HG03432 (cell line): Measurements from ENCODE around the gene YAP1.

Experiments used
- ATAC-seq: cut with Tn5 transposase; IDR thresholded peaks from one replicate; pipeline ENCODE4 v1.9.1; 2021; ENCODE audit warnings: mild to moderate bottlenecking, moderate library complexity; ENCODE audit not compliant: unreplicated experiment

Gene YAP1

DNA sequence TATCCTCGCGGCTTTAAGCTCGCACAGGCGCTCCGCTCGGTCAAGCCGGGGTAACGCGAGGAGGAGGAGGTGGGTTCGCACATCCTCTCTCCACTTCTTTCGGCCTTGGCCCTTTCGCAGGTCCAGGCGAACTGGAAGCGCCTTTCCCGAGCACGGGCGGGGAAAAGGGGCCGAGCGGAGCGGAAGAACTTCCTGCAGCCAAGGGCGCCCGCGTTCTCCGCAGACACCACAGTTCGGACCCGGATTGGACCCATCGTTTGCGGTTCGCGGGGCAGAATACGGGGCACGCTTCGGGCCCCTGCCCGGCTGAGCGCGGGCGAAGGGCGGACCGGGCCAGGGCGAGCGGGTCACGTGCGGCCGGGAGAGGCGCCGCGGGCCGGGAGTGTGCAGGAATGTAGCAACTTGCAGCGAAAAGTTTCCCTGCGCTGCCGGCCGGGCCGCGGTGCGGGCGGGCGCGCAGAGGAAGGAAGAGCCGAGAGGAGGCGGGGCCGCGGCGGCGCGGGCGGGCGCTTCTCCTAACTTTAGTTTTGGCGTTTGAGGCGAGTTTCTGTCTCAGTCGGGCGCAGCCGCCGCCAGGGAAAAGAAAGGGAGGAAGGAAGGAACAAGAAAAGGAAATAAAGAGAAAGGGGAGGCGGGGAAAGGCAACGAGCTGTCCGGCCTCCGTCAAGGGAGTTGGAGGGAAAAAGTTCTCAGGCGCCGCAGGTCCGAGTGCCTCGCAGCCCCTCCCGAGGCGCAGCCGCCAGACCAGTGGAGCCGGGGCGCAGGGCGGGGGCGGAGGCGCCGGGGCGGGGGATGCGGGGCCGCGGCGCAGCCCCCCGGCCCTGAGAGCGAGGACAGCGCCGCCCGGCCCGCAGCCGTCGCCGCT lies at the start of gene YAP1:
TSS of gene YAP1 (plus strand) at position 552 of the 865 bp plus-strand sequence. CDS start 402 bp downstream, outside the sequence.
- peak; percentile 95 for ATAC-seq

DNA sequence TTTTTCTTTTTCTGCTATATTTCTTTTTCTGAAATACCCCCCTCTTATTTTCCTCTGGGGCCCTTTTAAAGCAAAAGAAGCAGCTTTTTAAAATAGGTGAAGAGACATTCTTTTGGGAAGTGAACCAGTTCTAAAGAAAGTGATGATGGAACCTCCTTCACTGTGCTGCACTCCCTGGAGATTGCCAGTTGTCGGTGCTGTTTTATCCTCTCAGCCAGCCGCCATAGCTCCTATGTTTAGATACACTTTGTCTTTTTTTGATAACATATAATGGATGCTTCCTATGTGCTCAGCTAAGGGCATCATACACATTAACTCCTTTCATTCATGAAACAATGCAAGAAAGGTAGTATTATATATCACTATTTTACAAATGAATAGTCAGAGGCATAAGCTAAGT lies 49.0 kb upstream of the YAP1 start:
- no peak for ATAC-seq

DNA sequence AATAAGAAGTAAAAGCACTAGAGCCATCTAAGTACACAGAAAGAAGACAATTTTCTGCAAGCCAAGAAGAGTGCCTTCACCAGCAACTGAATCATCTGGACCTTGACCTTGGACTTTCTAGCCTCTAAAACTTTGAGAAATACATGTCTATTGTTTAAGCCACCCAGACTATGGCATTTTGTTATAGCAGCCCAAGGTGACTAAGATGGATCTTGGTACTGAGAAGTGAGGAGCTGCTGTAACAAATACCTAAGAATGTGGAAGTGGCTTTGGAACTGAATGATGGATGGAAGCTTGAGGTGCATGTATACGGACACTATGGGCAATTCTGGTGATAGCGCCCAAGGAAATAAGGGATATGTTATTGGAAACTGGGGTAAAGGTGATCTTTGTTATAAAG lies 48.1 kb upstream of the YAP1 start:
- no peak for ATAC-seq

DNA sequence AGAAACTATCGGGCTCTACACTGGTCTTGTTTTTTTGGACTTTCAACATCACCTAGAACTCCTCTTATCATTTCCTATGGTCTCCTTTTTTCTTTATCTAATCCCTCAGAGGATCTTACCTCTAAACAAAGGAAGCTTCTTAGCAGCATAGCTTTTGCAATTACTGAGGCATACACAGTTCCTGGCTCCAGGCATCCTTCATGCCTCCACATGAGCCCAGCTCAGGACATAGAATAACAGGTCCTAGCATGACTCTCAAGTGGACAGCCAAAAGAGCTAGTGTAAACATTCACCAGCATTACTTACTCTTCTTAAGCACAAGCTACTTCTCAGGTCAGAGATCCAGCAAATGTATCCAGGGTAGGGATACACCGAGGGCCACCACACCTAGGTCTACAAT lies 45.9 kb upstream of the YAP1 start:
- no peak for ATAC-seq

DNA sequence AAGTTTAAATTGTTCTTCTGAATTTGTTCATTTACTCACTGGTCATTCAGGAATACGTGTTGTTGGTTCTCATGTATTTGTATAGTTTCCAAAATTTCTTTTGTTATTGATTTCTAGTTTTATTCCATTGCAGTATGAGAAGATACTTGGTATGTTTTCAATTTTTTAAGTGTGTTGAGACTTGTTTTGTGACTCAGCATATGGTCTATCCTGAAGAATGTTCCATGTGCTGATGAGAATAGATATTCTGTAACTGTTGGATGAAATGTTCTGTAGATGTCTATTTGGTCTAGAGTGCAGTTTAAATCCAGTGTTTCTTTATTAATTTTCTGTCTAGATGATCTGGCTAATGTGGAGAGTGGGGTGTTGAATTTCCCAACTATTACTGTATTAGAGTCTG lies 39.5 kb upstream of the YAP1 start:
- no peak for ATAC-seq

DNA sequence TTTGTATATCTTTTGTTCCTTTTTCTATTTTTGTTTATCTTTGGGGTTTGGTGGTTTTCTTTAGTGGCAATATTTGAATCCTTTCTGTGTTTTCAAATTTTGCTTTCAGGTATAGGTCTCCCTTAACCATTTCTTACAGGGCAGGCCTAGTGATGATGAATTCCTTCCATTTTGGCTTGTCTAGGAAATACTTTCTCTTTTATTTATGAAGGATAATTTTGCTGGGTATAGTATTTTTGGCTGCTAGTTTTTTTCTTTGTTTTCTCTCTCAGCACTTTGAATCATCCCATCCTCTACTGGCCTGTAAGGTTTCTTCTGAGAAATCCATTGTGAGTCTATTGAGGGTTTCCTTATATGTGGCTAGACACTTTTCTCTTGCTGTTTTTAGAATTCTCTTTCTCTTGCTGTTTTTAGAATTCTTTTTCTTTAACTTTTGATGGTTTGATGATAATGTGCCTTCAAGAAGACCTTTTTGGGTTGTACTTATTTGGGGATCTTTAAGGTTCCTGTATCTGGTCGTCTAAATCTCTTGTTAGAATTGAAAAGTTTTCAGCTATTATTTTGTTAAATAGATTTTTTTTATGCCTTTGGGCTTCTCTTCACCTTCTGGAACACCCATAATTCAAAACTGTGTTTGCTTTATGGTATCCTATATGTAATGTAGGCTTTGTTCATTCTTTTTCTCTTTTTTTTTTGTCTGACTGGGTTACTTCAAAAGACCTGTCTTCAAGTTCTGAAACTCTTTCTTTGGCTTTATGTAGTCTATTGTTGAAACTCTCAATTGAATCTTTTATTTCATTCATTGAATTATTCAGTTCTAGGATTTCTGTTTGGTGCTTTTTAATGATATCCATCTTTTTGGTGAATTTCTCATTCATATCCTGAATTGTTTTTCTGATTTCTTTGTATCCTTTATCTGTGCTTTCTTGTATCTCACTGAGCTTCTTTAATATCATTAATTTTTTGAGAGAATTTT lies 38.5 kb upstream of the YAP1 start:
- ATAC-seq, result no peak

DNA sequence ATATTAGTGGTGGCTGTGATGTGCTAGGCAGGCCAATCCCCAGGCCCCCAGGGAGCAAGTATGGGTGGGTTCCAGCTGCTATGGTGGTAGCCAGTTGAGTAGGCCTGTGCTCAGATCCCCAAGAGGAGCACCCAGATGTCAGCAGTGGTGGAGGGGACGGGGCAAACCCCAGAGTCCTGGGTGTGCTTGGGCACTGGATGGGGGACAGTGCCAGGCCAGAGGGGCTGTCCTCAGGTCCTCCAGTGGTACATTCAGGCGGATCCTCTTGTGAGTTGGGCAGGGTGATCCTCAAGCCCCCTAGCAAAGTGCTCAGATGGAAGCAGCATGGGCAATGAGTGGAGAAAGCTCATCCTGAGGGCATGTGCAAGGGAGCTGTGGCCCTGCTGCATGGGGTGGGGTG lies 37.0 kb upstream of the YAP1 start:
- ATAC-seq, result no peak

DNA sequence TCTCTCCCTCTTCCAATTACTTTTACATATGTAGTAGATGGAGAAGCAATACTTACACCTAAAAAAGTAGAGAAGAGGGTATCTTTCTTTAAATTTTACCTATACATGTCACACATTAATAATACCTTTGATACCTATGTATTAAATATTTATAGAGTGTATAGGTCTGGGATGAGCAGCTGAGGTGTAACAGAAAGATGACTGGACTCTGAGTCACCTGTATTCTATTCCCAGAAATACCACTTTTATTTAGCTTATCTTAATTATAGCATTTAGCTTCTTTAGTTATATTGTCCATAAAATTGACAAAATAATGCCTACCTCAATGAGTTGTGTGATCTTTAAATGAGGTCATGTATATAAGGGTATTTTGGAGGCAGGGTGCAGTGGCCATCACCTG lies 30.6 kb upstream of the YAP1 start:
- ATAC-seq, result no peak

DNA sequence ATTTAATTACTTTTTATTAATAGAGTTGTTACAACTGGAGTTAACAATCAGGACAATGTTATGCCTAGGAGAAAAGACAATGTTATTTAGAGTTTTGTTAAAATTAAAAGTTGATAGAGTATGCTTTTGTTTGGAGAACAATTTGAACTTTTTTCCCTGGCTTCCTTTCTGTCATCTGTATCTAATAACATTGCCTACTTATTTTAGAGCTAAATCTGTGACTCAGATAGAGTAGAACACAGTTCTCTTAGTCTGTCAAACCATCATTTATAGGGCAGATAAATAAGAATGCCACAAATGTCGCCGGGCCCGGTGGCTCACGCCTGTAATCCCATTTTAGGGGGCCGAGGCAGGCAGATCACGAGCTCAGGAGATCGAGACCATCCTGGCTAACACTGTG lies 28.9 kb upstream of the YAP1 start:
- ATAC-seq, result no peak

DNA sequence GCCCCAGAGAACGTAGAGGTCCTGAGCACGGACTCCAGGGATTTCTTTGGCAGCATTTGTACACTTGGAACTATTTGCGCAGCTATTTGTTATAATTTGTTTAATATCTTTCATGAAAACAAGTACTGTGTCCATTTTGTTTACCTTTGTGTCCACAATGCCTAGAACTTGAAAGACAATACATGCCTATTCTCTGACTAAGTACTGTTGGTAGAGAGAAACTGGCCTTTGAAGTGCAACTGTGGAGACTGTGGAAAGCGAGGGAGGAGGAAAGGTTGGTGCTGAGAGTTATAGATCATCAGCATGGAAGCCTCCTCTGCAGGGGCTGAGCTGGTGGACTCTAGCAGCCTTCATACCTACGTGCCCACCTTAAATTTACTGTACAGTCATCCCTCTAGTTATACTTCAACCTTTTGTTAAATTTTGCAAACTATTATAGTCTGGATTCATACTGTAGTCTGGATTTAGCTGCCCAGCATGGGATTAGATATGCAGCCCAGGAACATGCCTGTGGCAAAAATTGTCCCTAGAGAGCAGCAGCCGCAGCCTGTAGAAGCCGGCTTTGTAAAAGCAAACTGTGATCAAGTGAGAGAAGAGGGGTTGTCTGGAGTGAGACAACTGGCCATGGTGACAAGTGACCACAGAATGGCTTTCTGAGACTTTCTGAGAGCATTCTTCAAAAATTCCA lies 24.2 kb upstream of the YAP1 start:
- ATAC-seq, result no peak

DNA sequence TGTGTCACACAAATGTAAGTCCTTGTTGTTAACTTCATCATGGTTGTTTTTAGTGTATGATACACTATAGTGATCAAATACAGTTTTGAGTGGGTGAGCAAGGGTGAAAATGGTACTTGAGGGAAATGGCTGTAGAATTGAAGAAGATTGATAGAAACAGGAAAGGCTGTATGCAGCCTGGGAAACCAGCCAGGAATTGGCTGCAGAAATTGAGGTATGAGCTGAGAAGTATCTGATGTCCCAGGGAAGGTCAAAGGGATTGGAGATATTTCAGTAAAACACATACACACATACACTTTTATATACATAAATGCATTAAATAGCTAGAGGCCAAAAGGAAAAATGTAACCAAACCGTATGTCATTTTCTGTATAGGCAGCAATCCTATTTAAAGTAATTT lies 13.1 kb upstream of the YAP1 start:
- no peak for ATAC-seq

DNA sequence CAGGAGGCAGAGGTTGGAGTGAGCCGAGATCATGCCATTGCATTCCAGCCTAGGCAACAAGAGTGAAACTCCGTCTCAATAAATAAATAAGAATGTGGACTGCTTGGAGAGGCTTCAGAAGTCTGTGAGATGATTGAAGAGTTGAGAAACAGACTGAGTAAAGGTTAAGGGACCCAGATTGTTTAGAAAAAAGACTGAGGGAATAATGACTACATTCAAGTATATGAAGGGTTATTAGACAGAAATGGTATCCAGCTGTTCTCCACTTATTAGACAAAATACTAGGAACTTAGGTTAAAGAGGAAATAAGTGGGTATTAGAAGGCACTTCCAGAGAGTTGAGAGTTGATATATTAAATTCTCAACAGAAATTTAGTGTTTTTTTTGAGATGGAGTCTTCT lies 10.5 kb upstream of the YAP1 start:
- no peak for ATAC-seq

DNA sequence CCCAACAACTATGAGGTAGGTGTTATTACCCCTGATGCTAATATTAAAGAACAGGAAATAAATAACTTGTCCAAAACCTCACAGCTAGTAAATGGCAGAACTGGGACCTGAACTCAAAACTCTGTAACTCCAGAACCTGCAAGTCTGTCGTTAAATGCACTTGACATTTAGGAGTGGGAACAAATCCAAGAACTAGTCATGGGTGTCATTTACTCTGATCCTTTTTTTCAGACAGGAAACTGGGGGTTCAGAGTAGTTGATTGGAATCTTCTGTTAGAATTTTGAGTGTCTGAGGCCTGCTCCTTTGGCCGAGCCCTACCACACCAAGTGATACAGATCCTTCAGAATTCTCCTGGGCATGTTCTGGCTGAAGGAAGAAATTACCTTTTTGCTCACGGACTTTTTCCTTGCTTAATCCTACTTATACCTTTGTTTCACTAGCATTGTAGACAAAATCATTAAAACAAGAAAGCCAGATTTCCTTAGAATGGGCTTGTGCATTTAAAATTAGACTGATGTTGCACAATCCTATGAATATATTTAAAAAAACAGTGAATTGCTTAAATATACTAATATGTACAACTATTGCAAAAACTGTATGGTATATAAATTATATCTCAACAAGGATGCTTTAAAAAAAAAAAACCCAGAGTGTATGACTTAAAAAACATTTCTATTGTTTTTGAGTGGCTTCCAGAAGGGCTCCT lies 1.4 kb upstream of the YAP1 start:
- no peak for ATAC-seq

DNA sequence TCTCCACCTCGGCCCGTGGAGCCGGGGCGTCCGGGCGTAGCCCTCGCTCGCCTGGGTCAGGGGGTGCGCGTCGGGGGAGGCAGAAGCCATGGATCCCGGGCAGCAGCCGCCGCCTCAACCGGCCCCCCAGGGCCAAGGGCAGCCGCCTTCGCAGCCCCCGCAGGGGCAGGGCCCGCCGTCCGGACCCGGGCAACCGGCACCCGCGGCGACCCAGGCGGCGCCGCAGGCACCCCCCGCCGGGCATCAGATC lies 439 bp downstream of the YAP1 start:
- peak; percentile 20 for ATAC-seq

DNA sequence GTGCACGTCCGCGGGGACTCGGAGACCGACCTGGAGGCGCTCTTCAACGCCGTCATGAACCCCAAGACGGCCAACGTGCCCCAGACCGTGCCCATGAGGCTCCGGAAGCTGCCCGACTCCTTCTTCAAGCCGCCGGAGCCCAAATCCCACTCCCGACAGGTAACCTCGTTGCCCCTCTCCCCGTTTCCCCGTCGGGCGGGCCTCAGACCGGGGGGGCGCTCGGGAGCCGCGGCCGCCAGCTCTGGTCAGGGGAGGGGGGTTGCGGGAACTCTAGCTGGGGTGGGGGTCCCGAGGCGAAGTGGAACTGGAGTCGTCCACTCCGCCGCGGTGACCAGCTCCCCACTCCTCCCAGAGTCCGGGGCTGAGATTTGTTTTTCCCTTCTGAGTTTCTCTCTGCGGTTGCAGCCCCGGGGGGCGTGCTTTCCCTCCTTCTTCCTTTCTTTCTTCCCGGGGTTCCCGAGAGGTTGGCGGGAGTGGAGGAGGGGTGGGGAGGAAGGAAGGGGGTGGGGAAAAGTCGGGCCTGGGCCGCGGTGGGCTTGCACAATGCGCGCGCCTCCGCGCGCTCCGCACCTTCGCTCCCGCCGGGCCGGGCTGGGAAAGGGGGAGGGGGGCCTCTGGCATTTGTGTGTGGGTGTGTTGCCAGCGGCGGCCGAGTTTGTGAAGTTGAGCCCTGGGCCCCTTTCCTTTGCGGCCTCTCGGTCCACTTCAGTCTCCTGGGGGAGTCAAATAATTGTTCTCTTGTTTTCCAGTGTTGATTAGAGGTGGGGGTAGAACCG lies 952 bp downstream of the YAP1 start:
- ATAC-seq, result no peak

DNA sequence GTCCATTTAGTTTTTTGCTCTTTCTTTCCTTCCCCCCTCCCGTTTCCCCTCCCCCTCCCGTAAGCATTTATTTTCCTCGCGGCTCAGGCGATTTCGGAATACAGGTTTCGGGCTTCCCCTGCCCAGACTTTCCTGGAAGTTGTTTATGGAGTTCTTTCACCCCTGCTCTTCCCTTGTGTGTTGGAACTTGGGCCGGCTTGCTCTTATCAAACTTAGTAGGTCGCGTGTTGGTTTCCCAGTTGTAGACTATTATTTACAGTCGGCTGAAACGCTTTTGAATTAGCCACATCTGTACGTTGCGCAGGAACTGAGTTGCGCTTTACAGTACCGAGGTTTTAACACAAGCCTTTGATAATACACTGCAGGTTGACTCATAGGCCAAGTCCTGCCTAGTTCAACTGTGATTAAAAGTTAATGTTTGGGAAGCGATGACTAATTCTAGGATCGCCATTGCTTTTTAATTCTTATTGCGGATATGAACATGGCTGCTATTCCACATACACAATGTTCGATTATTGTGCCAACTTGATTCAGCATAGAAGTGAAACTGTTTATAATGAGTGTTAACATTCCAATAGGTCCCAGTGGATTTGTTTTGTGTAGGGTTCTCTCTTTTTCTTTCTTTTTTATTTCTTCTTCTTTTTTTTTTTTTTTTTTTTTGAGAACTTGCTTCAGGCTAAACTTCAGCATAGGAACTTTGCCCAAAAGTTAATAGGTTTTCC lies 1.7 kb downstream of the YAP1 start:
- no peak for ATAC-seq

DNA sequence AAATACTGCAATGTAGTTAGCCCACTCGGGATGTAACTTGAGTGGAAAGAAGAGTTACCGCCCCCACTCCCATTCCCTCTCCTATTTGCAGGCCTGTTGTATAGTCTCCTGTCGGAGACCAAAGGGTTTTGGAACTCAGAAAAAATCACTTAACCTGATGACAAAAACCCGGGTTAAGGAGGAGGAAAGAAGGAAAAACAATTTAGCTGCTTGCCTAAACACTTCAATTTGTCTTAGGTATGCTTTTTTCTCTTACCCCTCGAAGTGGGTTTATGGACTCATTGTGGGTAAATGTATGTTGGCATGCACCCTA lies 2.2 kb downstream of the YAP1 start:
- ATAC-seq, result no peak

DNA sequence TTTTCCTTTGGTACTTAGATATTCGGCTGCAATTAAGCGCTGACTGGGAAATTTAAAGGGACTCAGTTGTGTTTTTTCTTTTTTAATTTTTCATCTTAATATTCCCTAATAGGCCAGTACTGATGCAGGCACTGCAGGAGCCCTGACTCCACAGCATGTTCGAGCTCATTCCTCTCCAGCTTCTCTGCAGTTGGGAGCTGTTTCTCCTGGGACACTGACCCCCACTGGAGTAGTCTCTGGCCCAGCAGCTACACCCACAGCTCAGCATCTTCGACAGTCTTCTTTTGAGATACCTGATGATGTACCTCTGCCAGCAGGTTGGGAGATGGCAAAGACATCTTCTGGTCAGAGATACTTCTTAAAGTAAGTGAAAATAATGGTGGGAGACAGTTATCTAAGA lies 3.8 kb downstream of the YAP1 start:
- ATAC-seq, result no peak

DNA sequence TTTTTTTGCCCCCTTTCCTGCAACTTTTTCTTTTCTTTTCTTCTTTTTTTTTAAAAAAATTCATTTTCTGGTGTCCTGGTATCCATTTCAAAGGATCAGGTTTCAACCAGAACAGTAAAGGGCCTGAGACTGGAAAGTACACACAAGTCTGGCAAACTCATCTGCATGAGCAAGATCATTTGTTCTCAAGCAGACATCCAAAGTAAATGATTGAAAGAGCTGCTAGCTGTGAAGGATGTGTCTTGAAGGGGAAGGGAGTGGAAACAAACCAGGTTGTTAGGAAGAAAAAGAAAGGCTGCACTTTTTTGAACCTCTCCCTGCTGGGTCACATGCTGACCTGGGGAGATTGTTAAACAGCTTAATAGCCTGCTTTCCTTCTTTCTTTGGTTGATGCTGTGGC lies 5.3 kb downstream of the YAP1 start:
- ATAC-seq, result no peak
